Activated CD8-positive, alpha-beta T cell treated with anti-CD3 and anti-CD28 coated beads for 36 hours (primary cell): Measurements from ENCODE around the gene ACTN3. TPM values are rescaled to one million over a fixed set of nuclear protein-coding genes. Genes with fewer than 3 reads are reported as not detected.
"Not testable (repeated sequence)": the region's sequence is repeated elsewhere in the genome, so short reads cannot be mapped to it uniquely, and the experiment has no call there.

Experiments
- ATAC-seq: fragments of 200-7000 bp; cut with Tn5 transposase; one replicate; pipeline ENCODE4 v1.10.0; 2021; ENCODE audit warnings: mild to moderate bottlenecking, moderate library complexity
- CTCF ChIA-PET: fragments of 350-600 bp; sonication (Branson Sonifier 250); formaldehyde crosslinking; loops from one replicate; lab custom pipeline; 2021; ENCODE audit warnings: antibody characterized with exemption; lab: Charles Lee
- POLR2A ChIA-PET: fragments of 350-600 bp; sonication (Branson Sonifier 250); formaldehyde crosslinking; loops from one replicate; lab custom pipeline; 2021; ENCODE audit warnings: antibody characterized with exemption; lab: Charles Lee
- DNase-seq: peaks from one replicate; pipeline ENCODE4 v3.0.0-alpha.2; 2020
- H3K27ac Mint-ChIP-seq: one replicate; pipeline ENCODE4 v1.8.0; 2021; ENCODE audit warnings: mild to moderate bottlenecking, mixed read lengths
- H3K27me3 Mint-ChIP-seq: one replicate; pipeline ENCODE4 v1.8.0; 2021; ENCODE audit warnings: mixed read lengths
- H3K36me3 Mint-ChIP-seq: one replicate; pipeline ENCODE4 v1.8.0; 2021; ENCODE audit warnings: low read depth, mixed read lengths
- H3K4me1 Mint-ChIP-seq: one replicate; pipeline ENCODE4 v1.8.0; 2021; ENCODE audit warnings: low read depth, mixed read lengths
- H3K4me3 Mint-ChIP-seq: one replicate; pipeline ENCODE4 v1.8.0; 2021; ENCODE audit warnings: mild to moderate bottlenecking, moderate library complexity, mixed read lengths
- H3K9me3 Mint-ChIP-seq: one replicate; pipeline ENCODE4 v1.8.0; 2021; ENCODE audit warnings: mixed read lengths
- intact Hi-C: fragments of 100-400 bp; cut with micrococcal nuclease; formaldehyde crosslinking; loops from one replicate; pipeline ENCODE4 v1.10.0; 2022
- total RNA-seq, 2 experiments: library from RNA; stranded (reverse); gene quantifications; one replicate each; pipeline ENCODE4 v1.2.3, GENCODE V29; 2021
- TF ChIP-seq, protein P1 (sequence below): fragments of 200-600 bp; IDR thresholded peaks from one replicate; pipeline ENCODE4 v1.8.0; 2022; ENCODE audit warnings: antibody characterized with exemption, mild to moderate bottlenecking

Gene ACTN3
- total RNA-seq, 2 experiments from 2014 or later: 0.14 TPM; not detected in 1

DNA sequence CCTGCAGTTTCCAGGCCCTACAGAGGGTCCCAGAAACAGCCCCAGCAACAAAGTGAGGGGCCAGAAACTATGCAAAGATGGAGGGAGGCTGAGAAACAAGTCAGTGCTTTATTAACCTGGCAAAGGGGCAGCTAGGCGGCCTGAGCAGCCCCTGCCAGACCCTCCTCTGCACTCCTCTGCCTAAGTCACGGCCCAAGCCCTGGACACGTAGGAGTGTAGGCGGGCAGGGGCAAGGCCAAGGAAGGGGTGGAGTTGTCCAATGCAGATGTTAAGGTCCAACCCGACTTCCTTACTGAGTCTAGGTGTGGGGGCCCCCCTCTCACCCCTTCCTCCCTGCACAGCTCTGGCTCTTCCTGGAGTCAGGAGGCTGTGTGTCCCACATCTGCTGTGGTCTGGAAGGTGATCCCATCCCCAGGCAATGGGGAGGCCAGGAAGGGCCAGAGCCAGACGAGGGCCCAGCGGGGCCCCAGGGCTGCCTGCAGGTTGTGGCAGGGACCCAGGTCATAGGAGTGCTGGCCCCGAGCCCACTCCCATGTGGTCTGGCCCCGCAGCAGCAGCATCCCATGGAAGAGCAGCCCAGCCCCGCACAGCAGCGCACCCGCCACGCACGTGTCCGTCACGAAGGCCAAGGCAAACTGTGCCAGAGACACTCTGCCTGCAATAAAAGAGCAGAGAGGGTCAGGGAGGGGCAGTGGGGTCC lies 7.4 kb upstream of the ACTN3 start:
- intact Hi-C loops: no loop called here
- no peak overlapping the region for H3K4me3 Mint-ChIP-seq
- TF ChIP-seq, protein P1, sequence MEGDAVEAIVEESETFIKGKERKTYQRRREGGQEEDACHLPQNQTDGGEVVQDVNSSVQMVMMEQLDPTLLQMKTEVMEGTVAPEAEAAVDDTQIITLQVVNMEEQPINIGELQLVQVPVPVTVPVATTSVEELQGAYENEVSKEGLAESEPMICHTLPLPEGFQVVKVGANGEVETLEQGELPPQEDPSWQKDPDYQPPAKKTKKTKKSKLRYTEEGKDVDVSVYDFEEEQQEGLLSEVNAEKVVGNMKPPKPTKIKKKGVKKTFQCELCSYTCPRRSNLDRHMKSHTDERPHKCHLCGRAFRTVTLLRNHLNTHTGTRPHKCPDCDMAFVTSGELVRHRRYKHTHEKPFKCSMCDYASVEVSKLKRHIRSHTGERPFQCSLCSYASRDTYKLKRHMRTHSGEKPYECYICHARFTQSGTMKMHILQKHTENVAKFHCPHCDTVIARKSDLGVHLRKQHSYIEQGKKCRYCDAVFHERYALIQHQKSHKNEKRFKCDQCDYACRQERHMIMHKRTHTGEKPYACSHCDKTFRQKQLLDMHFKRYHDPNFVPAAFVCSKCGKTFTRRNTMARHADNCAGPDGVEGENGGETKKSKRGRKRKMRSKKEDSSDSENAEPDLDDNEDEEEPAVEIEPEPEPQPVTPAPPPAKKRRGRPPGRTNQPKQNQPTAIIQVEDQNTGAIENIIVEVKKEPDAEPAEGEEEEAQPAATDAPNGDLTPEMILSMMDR: no peak
- H3K27me3 Mint-ChIP-seq: no peaks in the 10 kb centered on the region
- no peaks in the 10 kb centered on the region for H3K9me3 Mint-ChIP-seq
- ChIA-PET CTCF (no interaction called here), POLR2A (no interaction called here)
- DNase-seq (no peak), ATAC-seq (no peak)
- peaks cover 12% of the 10 kb centered on the region for H3K4me1 Mint-ChIP-seq
- peaks cover 18% of the 10 kb centered on the region for H3K36me3 Mint-ChIP-seq
- no peak overlapping the region for H3K27ac Mint-ChIP-seq

DNA sequence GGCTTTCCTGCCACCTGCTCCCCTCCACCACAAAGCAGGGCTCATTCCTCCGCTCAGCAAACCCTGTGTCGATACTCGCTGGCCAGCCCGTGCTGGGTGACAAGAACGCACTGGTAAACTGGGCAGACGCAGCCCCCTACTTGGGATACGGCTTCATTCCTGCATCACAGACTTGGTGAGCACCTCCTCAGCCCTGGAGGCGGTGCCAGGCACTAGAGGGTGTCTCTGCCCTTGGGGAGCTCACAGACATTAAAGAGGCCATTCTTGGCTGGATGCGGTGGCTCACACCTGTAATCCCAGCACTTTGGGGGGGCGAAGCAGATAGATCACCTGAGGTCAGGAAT lies 6.9 kb upstream of the ACTN3 start:
- POLR2A ChIA-PET: no interaction called here
- Mint-ChIP-seq H3K27me3 (no peaks in the 10 kb centered on the region), H3K9me3 (no peaks in the 10 kb centered on the region), H3K27ac (no peak overlapping the region), H3K4me1 (peaks cover 14% of the 10 kb centered on the region), H3K36me3 (peaks cover 19% of the 10 kb centered on the region), H3K4me3 (no peak overlapping the region)
- CTCF ChIA-PET: no interaction called here
- DNase-seq (no peak), ATAC-seq (no peak)
- TF ChIP-seq, protein P1: no peak
- intact Hi-C loops: loop anchor here (10.0 kb wide), 2 partner anchors 55 to 135 kb away; partner anchors contain the start of genes DPP3 and RBM4B

DNA sequence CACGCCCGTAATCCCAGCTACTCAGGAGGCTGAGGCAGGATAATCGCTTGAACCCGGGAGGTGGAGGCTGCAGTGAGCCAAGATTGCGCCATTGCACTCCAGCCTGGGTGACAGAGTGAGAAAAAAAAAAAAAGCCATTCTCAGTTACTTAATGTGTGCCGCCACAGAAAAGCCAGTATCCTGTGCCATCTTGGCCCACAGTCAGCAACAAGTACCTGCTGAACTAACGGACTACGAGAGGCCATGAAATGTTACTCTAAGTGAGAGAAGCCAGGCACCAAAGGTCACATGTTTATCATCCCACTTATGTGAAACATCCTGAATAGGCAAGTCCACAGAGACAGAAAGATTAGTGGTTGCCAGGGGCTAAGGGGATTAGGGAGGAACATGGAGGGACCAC lies 6.1 kb upstream of the ACTN3 start:
- ATAC-seq, H3K27me3 Mint-ChIP-seq, DNase-seq, H3K27ac Mint-ChIP-seq, CTCF ChIA-PET, H3K9me3 Mint-ChIP-seq, H3K4me3 Mint-ChIP-seq, POLR2A ChIA-PET: not testable (repeated sequence)
- Mint-ChIP-seq H3K36me3 (peaks cover 18% of the 10 kb centered on the region), H3K4me1 (peaks cover 17% of the 10 kb centered on the region)
- intact Hi-C loops: loop anchor here (10.0 kb wide), 2 partner anchors 56 to 134 kb away; partner anchors contain the start of genes DPP3 and RBM4B

DNA sequence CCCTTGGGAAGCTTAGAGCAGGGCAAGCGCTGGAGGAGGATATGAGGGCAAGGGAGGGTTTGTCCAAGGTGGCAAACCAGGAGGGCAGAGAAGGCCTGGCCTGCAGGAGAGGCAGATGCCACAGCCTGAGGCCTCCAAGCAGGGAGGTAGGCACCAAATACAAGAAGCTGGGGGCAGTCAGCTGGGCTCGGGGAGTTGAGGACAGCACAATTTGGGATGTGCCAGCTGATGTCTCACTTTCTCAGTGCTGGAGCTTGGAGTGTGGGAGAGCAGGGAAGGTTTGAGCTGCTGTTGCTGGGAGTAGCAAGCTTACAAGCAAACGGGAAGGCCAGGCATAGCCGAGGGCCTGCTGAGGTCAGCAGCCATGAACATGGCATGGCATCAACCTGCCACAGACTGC lies 4.8 kb upstream of the ACTN3 start:
- TF ChIP-seq, protein P1: no peak
- DNase-seq (no peak), ATAC-seq (no peak)
- H3K9me3 Mint-ChIP-seq: no peaks in the 10 kb centered on the region
- CTCF ChIA-PET: interaction anchor here (0.8 to 1.4 kb wide), 2 partner anchors 13 to 103 kb away, joined by 3 read pairs; partner anchors contain the start of gene MRPL11
- no peaks in the 10 kb centered on the region for H3K27me3 Mint-ChIP-seq
- POLR2A ChIA-PET: interaction anchor here (0.7 to 1.4 kb wide), 3 partner anchors 8 to 119 kb away, joined by 3 to 7 read pairs (median 4); no protein-coding TSS in a partner anchor
- H3K4me1 Mint-ChIP-seq: peaks cover 17% of the 10 kb centered on the region
- H3K36me3 Mint-ChIP-seq: peaks cover 15% of the 10 kb centered on the region
- intact Hi-C loops: loop anchor here (10.0 kb wide), 2 partner anchors 57 to 133 kb away; partner anchors contain the start of genes DPP3 and RBM4B
- no peak overlapping the region for H3K27ac Mint-ChIP-seq
- no peak overlapping the region for H3K4me3 Mint-ChIP-seq

DNA sequence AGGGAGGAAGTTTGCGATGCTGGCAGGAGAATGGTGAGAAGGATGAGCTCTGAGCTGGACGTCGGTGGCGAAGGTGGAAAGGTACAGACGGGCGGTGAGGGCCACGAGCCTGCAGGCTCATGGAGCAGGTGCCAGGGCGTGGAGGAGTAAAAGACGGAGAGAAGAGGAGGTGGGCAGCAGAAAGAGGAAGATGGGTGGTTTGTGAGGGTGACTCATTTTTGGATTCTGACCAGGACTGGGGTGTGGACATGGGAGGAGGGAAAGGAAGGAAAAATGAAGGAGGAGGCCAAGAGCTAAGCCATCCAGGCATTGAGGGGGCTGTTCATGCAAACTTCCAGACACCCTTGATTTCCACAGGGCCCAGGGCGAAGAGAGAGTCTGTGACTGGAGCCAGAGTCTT lies 4.3 kb upstream of the ACTN3 start:
- POLR2A ChIA-PET: interaction anchor here (0.7 to 1.4 kb wide), 4 partner anchors 9 to 119 kb away, joined by 3 to 7 read pairs (median 4); no protein-coding TSS in a partner anchor
- intact Hi-C loops: loop anchor here (10.0 kb wide), 2 partner anchors 58 to 132 kb away; partner anchors contain the start of genes DPP3 and RBM4B
- Mint-ChIP-seq H3K9me3 (no peaks in the 10 kb centered on the region), H3K4me1 (peaks cover 17% of the 10 kb centered on the region), H3K27me3 (no peaks in the 10 kb centered on the region), H3K4me3 (no peak overlapping the region), H3K27ac (peak overlapping the region; percentile 2), H3K36me3 (peaks cover 13% of the 10 kb centered on the region)
- ATAC-seq: no peak
- DNase-seq: no peak
- TF ChIP-seq, protein P1: no peak
- CTCF ChIA-PET: interaction anchor here (0.8 to 1.4 kb wide), 3 partner anchors 13 to 136 kb away, joined by 3 read pairs; partner anchors contain the start of gene MRPL11
